GM19395 (cell line): Measurements from ENCODE around the gene RGP1.

Source experiments
- ATAC-seq: cut with Tn5 transposase; IDR thresholded peaks from one replicate; pipeline ENCODE4 v1.9.1; 2021; ENCODE audit warnings: mild to moderate bottlenecking, moderate library complexity; ENCODE audit not compliant: unreplicated experiment

RGP1 gene

DNA sequence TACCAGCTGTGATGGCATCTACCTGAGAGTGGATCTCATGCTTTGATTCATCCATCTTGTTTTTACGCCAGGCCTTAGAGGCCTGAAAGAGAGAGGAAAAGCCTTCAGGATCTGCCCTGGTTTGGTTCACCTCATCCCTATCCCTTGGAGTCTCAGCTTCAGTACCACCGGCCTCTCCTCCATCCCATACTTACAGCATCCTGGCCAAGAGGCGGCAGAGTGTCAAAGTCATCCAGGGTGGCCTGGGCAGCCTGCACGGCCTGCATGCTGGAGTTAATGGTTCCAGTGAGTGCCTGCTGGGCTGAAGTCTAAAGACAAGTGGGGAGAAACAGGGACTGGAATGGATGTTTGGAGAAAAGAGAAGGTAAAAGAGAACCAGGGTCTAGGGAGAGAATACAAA, 29.5 kb upstream of the RGP1 start:
- no peak for ATAC-seq

DNA sequence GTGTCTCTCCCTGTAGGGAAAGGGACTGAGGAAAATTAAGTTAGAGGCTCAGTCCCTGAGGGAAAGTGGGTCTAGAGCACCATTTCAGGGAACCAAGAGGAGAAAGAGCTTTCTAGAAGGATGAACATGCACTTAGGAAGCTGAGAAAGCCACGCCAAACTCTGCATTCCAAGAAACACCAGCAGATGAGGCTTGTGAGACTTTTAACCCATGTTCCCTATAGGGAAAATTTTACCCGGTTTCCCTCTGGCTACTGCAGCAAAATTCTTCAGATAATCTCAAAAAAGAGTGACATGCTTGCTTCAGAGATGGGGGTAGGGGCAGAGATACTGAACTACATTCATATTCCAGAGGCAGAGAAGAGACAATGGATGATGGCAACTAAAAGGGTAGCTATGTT, 25.7 kb upstream of the RGP1 start:
- no peak for ATAC-seq

DNA sequence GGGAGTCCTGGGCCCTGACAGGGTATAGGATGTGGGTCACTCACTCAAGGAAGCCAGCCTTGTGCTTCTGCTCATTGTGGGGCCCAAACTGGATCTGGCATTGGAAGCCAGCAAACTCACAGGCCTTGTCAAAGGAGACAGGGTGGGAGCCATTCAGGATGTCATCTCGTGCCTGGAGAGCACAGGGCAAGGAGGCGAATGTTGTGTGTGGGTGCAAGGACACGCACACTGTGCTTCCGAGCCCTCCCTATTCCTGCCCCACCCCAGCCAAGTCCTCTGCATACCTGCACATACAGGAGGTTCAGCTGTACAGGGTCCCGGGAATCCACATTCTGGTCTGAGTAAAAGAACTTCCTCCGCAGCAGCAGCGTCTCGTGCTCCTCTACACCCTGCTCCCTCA, 25.2 kb upstream of the RGP1 start:
- no peak for ATAC-seq

DNA sequence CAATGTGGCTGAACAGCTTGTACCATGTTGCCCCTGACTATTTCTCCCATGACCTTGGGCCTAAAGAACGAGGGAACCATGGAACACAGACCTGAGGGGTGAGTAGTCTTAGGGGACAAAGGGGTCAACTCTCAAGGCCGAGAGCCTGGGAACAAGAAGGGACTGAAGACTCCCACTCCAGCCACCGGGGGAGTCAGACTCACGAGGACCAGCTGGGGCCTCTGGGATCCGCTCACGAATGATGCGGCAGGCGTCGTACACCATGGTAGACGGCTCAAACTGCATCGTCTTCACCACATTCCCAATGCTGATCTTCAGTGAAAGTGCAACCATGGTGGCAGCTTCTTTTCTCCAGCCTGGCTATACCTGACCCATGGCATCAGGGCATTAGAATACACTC, 23.7 kb upstream of the RGP1 start:
- no peak for ATAC-seq

DNA sequence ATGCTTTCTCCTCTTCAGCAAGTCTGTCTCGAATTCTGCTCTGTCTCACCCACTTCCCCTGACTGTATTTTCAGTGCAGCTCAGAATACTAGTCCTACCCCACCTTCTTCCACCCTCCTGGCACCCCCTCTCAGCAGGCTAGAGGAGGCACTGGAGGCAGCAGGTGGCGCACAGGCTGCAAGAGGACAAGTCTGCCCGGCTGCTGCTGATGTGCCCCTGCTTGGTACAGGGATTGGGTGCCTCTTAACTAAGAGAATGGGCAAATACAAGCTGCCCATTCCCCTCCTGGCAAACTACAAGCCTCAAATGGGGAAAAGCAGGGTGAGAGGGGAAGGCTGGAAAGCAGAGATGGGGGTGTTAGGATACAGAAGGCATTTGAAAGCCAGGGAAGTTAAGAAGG, 22.2 kb upstream of the RGP1 start:
- ATAC-seq = no peak

DNA sequence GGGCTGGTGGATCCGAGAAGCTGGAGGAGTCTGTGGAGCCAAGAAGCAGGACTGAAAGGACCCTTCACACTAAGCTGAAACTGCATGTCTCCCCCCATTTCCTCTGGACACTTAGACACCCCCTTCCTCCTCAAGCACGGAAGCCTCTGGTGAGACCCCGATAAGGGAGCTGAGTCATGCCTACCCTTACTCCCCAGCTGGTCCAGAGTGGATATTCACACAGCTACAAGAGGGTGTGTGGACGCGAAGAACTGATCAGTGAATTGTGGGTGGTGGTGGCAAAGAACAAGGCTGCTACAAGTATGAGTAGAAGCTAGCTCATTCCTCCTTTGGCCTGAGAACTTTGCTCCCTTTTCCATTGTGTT, 21.4 kb upstream of the RGP1 start:
- no peak for ATAC-seq

DNA sequence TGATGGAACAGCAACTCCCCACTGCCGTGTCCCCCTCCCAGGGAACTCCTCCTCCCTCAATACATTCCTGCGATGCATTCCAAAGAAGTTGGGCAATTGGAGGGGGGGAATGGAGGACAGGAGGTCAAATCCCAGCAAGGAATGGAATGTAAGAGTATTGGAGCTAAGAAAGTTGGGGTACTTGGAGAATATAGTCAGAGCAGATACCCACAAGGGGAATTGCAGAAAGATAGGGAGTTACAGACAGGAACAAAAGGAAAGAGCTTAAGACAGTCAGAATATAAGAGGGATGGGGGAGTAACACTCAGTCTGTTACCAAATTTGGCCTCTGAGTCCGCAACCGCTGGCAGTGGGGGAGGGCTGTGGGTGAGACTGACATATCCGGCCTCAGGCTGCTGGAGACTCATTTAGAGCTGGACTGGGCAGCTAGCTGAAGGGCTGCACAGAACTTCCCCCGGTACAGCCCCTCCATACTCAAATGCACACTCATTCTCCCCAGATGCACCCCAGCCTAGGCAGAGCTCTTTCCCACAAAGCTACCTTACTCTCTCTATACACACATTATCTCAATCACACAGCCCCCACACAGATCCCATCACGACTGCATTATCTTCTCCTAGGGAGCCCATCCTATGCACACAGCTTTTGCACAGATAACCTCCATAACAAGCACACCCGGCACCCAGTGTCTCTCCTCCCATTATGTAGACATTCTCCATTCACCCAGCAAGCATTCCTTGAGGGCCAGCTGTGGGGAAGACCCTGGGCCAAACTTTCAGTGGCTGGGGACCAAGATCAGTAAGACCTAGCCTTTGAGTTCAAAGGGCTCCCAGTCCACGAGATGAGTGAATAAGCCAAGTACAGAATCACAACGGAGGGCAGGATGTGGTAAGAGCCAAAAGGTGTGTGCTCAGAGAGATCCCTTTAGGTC, 20.8 kb upstream of the RGP1 start:
- no peak for ATAC-seq

DNA sequence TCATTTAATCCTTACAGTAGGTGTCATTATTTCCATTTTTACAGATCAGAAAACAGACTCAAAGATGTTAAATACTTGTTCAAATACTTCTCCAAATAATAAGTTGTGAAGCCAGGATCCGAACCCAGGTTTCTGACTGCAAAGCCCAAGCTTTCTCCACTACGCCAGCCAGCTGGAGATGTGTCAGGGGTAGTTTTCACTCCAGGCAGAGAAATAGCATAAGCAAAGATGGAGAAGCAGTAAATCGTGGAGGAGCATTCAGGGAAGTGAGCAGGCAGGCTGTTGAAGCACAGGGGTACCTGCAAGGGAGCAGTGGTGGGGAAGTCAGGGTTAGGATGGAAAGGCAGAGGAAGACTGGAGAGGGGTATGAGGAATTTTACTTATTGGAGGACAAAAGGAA, 20.0 kb upstream of the RGP1 start:
- ATAC-seq = no peak

DNA sequence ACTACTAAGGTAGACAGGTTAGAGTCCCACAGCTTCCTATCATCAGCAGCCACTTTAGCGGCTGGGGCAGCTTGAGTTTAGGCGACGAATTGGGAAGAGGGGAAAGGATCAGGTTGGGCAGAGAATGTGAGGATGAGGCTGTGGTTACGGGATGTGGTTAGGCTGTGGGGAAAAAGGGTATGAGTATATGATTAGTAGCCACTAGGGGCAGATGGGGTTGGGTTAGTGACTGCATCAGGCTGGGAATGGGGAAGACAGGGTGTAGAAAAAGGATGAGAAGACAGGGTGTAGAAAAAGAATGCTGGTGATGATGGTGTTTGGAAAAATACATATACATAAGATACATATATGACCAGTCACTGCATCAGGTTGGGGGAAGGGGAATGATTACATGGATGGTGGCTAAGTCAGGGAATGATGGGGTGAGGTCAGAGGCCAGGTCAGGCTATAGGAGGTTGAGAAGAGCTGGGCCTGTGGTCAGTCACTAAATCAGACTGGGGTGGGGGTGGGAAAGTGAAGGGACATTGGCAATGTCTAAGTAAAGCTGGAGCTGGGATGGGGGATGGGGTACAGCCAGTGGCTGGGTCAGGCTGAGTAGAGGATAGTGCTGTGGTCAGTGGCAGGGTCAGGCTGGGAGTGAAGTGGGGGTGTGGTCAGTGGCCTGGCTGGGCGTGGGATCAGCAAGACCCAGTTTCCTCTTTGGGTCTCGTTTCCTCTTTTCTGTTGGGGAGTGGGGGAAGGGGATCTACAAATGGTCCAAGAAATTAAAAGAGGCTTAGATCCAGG, 19.2 kb upstream of the RGP1 start:
- no peak for ATAC-seq

DNA sequence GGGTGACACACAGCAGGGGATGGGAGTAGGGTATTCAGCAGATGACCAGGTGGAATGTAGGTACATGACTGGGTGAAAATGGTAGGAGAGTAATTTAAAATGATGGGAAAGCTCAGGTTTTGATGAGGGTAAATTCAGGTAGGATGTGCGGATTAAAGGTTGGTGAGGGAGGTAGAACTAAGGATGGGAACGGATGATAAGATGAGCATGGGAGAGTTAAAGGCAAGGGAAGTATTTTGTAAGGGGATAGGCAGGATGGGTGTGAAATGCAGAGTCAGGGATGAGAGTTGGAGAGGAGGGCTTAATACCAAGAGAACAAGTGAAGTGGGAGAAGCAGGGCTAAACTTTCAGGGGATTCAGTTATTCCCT, 18.6 kb upstream of the RGP1 start:
- no peak for ATAC-seq

DNA sequence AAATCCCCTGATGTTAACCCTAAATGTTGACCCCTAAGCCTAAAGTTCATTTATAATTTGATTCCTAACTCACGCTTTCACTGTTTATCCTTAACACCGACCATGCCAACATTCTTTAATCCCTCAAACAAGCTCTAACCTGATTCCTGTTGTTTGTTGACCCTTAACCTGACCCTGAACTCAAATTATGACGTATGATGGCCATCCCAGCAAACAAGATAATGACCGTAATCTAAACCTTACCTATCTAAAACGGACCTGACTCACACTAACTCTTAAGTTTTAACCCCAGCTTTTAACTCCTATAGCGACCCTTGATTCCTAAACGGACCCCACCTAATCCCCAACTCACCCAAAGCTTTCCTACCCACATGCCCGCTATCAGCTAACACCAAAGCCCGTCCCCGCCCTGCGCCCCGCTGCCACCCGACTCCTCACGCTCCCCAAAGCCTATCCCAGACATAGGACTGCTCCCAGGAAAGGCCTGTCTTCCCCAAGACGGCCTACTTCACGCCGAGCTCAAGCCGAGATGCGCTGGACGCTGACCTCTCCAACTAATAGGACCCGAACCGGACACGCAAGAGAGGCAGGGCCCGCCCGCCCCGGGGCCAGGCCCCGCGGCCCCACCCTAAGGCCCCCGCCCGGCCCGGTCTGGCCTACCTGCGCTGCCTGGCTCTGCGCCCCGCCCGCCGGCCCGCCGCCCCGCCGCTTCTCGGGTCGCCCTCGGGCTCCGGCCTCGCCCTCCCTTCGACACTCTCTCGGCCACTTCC, 17.5 kb upstream of the RGP1 start:
- ATAC-seq = peak; percentile 0

DNA sequence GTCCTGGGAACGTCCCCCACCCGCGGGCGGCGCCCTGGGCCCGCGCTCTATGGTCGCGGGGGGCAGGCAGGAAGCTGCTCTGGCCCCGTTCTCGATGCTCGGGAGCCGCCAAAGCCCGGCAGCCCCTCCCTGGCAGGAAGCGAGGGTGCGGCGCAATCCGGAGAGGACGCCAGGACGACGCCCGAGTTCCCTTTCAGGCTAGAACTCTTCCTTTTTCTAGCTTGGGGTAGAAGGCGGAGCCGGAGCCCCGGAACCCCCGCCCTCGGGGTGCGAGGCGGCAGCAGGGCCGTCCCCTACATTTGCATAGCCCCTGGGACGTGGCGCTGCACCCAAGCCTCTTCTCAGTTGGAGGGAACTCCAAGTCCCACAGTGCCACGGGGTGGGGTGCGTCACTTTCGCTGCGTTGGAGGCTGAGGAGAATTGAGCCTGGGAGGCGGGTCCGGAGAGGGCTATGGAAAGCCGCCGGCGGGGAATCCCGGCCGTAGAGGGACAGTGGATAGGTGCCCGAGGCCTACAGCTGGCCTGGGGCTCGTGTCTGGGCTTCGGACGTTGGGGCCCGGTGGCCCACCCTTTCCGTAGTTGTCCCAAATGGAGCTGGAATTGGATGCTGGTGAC, 16.8 kb upstream of the RGP1 start, which contains the start of the genes CREB3 and TLN1:
TSS of gene CREB3 (plus strand) at position 482 of the 615 bp plus-strand sequence. CDS start at position 589, 107 bp downstream.
TSS of gene TLN1 (minus strand) at position 11 of the 615 bp plus-strand sequence. CDS start 6,501 bp downstream, outside the sequence.
- peak; percentile 84 for ATAC-seq

DNA sequence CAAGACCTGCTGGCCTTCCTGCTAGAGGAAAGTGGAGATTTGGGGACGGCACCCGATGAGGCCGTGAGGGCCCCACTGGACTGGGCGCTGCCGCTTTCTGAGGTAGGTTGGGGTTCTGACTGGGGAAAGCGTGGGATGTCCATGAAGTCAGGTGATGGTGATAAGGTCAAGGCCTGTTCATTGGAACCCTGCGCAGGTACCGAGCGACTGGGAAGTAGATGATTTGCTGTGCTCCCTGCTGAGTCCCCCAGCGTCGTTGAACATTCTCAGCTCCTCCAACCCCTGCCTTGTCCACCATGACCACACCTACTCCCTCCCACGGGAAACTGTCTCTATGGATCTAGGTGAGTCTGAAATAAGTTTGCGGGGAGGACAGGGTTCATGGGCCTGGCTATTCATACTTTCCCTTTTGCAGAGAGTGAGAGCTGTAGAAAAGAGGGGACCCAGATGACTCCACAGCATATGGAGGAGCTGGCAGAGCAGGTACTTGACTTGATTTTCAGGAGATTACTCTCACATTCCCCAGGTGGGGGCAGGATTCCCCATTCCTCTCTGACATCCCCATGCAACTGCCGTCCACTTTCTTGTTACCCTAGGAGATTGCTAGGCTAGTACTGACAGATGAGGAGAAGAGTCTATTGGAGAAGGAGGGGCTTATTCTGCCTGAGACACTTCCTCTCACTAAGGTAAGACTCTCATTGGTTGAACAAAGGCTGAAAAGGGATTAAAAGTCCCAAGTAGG, 16.1 kb upstream of the RGP1 start:
- peak; percentile 0 for ATAC-seq

DNA sequence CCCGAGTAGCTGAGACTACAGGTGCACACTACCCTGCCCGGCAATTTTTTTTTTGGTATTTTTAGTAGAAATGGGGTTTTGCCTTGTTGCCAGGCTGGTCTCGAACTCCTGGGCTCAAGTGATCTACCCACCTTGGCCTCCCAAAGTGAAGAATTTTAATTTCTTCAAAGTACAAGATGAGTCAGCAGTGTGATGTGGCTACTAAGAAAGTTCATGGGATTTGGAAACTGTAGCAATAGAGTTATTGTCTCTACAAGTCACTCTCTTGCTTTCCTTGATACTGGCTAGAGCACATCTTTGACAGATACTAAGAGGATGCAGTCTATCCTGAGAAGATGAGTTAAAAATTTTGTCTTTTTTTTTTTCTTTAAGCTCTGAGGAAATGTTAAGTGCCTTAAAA, 15.0 kb upstream of the RGP1 start:
- ATAC-seq = no peak

DNA sequence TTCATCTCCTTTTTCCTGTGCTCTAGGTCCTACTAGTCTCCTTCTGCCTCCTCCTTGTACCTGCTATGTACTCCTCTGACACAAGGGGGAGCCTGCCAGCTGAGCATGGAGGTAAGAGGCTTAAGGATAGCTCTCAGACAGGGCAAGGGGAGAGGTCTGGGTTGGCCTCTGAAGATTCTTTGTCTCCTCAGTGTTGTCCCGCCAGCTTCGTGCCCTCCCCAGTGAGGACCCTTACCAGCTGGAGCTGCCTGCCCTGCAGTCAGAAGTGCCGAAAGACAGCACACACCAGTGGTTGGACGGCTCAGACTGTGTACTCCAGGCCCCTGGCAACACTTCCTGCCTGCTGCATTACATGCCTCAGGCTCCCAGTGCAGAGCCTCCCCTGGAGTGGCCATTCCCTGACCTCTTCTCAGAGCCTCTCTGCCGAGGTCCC, 12.9 kb upstream of the RGP1 start:
- no peak for ATAC-seq

DNA sequence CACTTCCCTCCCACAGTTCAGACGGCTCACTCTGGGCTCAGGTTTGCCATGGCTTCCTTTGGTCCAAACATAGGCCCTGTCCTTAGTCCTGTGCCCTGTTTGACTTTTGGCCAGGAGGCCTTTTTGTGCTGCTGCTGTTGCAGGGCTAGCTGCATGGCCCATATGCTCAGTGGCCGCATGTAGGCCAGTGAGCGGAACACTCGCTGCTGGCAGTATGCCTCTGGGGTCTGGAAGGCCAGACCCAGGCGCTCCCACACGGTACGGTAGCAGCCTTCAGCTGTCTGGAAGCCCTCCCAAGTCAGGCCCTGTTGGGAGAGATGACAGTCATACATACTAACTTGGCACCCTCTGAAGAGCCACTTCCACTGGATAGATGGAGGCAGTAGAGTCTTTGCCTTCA, 11.9 kb upstream of the RGP1 start:
- no peak for ATAC-seq

DNA sequence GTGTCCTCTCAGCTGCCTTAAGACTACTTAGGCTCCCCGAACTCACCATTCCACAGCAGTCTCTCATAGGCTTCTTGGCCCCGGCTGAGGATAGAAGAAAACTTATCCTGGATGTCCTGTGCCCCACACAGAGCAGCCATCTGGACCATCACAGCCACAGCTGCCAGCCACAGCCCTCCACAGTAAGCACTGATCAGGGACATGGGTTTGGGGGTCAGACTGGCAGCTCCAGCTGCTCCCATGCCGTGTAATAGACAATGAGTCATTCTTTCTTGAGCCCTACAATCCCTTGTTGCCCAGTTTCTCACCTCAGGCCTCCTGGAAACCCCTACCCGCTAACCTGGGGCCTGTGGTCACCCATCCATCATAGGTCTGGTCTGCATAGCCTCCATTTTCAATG, 10.9 kb upstream of the RGP1 start:
- ATAC-seq = no peak

DNA sequence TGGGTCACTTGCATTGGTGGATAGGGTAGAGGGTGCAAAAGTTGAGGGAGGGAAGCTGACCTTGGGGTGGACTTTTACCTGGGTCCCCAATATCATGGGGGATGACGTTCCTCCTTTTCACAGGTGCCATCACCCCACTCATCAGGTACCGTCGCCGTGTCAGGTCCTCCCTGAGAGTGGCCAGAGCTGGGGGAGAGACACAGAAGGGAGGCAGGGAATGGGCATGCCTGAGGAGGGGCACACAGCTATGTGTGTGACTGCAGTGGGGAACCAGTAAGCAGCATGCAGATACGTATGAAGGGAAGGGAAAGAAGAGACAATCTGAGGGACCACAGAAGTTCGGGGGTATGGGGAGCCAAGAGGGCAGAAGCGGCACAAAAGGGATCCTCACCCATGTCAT, 10.2 kb upstream of the RGP1 start:
- no peak for ATAC-seq

DNA sequence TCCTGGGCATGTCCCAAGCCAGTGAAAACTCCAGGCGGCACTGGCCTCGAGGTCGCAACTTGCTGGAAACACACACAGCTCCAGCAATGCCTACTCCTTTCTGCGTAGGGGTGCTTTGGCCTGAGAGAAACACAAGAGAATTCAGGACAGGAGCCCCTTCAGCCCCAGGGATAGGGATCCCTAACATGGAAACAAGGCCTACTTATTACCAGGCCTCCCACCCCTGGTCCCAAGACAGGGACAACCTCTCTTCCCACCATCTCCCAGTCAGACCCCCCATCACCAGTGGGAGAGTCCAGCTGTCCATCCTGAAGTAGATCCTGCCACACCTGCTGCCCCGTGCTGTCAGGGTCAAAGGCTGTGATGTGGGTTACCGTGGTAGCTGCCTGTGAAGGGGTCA, 8.8 kb upstream of the RGP1 start:
- no peak for ATAC-seq

DNA sequence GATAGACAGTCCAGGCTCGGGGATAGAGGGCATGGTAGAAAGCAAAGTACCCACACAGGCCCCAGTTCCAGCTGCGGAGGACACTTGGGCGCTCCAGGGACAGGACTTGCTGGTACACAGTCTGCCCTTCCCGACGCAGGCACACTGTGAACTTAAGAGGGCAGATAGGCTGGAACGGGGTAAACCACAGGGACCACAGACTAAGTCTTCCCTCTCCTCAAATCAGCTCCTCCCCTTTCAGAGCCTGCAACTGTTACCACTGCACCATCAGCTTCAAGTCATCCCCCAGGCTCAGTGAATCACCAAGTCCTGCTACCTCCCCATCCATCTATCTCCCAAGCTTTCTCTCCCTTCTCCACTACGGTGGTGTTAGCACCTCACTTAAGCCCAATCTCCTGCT, 7.3 kb upstream of the RGP1 start:
- ATAC-seq = no peak
